HepG2 (cell line): Measurements from ENCODE around the gene C16orf95. TPM values are rescaled to one million over a fixed set of nuclear protein-coding genes. Genes with fewer than 3 reads are reported as not detected.

Experiments
- AHDC1 ChIP-seq: sonication (generic); formaldehyde crosslinking; IDR thresholded peaks from 2 replicates; pipeline ENCODE4 v1.5.1; 2020; ENCODE audit warnings: mild to moderate bottlenecking, missing genetic modification reagents, borderline replicate concordance
- IKZF4 ChIP-seq: sonication (generic); formaldehyde crosslinking; IDR thresholded peaks from 2 replicates; pipeline ENCODE4 v1.5.1; 2020; ENCODE audit warnings: borderline replicate concordance, mild to moderate bottlenecking, low read depth, missing genetic modification reagents; ENCODE audit errors: not compliant biosample characterization
- SMC3 ChIP-seq: IDR thresholded peaks from 2 replicates; pipeline ENCODE4 v1.6.1; 2011; ENCODE audit warnings: low read length, improper control_type of control experiment
- SRSF1 ChIP-seq: fragments of 200-400 bp; formaldehyde crosslinking; optimal IDR thresholded peaks from 2 replicates; pipeline ENCODE3; 2017; ENCODE audit warnings: mild to moderate bottlenecking, low read depth, low read length, moderate library complexity
- ZFAT ChIP-seq: sonication (generic); formaldehyde crosslinking; conservative IDR thresholded peaks from 2 replicates; pipeline ENCODE4 v1.8.1; 2023; ENCODE audit warnings: missing genetic modification reagents, inconsistent platforms
- ZNF296 ChIP-seq: sonication (generic); formaldehyde crosslinking; conservative IDR thresholded peaks from 2 replicates; pipeline ENCODE4 v1.5.0; 2020; ENCODE audit warnings: mild to moderate bottlenecking, missing genetic modification reagents
- ZNF564 ChIP-seq: sonication (generic); formaldehyde crosslinking; IDR thresholded peaks from 2 replicates; pipeline ENCODE4 v1.8.1; 2023; ENCODE audit warnings: mild to moderate bottlenecking, missing genetic modification reagents
- ZNF674 ChIP-seq: sonication (generic); formaldehyde crosslinking; IDR thresholded peaks from 2 replicates; pipeline ENCODE4 v1.5.0; 2020; ENCODE audit warnings: low read depth, mild to moderate bottlenecking, missing genetic modification reagents
- polyA plus RNA-seq, 8 experiments: library from polyadenylated mRNA; depleted of rRNA in 3 of 8; stranded (reverse) in 7 of 8; unstranded in 1 of 8; fragments of >200 nt; fragmentation: Illumina TruSeq in 4 of 8; extraction: Trizol in 4 of 8; gene quantifications; 2 replicates each; pipeline versions ENCODE4 v1.2.1 to v1.2.3, GENCODE V29; 2011 to 2016; ENCODE audit warnings: low read depth in 4 of 8, missing spikeins in 1 of 8, mixed read lengths in 1 of 8; ENCODE audit not compliant: insufficient read depth in 1 of 8
- total RNA-seq, 5 experiments: library from RNA; depleted of rRNA; stranded (reverse); fragments of >200 nt; fragmentation: Illumina TruSeq; extraction: Trizol; gene quantifications; 2 replicates each; pipeline ENCODE4 v1.2.3, GENCODE V29; 2016; ENCODE audit warnings: low read depth in 1 of 5
- TF ChIP-seq, protein P1 (sequence below): sonication (generic); formaldehyde crosslinking; IDR thresholded peaks from 2 replicates; pipeline ENCODE4 v1.5.1; 2020; ENCODE audit warnings: missing genetic modification reagents, mild to moderate bottlenecking, borderline replicate concordance
- TF ChIP-seq, protein P2 (sequence below): sonication (generic); formaldehyde crosslinking; IDR thresholded peaks from 2 replicates; pipeline ENCODE4 v1.8.1; 2022; ENCODE audit warnings: mild to moderate bottlenecking, missing genetic modification reagents
- TF ChIP-seq, protein P3 (sequence below), 2 experiments: sonication (generic) in 1 of 2; formaldehyde crosslinking in 1 of 2; IDR thresholded peaks; 2 replicates each; pipeline versions ENCODE4 v1.4.0 to v1.6.1; 2016 to 2020; ENCODE audit warnings: borderline replicate concordance in 1 of 2, low read depth in 1 of 2, mild to moderate bottlenecking in 1 of 2, missing genetic modification reagents in 1 of 2
- TF ChIP-seq, protein P4 (sequence below): sonication (generic); formaldehyde crosslinking; IDR thresholded peaks from 2 replicates; pipeline ENCODE4 v1.5.0; 2020; ENCODE audit warnings: missing genetic modification reagents

The C16orf95 gene
- total and polyA plus RNA-seq, 2 of the 13 experiments (the other 11 are each of a cell fraction or from before 2014, with no cell fraction given) = 2.8 to 8.6 TPM

DNA sequence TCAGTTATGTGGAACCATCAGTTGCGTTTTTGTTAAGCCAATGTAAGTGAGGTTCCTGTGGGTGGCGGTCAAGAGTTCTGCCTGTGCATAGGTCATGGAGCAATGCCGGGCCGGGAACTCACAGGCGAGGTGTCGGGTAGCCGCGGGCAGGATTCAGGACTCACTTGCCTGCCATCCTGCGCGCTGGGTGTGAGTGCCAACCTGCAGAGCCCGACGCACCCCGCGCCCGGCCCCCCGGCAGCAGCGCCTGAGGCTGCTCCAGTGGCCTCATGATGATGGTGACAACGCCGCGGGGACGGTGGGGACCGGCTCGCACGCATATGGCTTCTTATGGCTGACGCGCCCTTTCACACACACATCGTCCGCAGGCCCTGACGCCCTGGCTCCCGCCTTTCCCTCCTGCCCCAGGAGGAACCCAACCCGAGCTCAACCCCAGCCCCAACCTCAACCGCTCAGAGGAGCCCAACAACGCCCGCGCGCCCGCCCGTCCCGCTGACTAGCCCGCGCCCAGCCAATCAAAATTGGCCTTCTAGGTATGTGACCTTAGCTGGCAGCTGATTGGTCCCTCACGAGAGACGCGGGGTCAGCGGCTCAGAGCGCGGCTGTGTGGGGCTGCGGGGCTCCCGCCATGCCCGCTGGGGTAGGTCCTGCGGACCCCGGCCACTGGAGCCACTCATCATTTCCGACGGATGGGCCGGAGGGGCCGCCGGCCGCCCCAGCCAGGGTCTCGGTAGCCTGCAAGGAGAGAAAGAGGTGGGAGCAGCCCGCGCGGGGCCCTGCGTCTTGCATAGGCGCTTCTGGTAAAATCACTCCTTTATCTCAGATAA is at the start of gene C16orf95 (continued):
- TF ChIP-seq, protein P1, sequence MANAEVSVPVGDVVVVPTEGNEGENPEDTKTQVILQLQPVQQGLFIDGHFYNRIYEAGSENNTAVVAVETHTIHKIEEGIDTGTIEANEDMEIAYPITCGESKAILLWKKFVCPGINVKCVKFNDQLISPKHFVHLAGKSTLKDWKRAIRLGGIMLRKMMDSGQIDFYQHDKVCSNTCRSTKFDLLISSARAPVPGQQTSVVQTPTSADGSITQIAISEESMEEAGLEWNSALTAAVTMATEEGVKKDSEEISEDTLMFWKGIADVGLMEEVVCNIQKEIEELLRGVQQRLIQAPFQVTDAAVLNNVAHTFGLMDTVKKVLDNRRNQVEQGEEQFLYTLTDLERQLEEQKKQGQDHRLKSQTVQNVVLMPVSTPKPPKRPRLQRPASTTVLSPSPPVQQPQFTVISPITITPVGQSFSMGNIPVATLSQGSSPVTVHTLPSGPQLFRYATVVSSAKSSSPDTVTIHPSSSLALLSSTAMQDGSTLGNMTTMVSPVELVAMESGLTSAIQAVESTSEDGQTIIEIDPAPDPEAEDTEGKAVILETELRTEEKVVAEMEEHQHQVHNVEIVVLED = peak; percentile 89
- TF ChIP-seq ZNF674 (CRISPR knock-in tag) (no peak; the same call in 1 of the 2 replicates), ZNF296 (no peak; the same call in 1 of the 2 replicates), IKZF4 (CRISPR knock-in tag) (peak; percentile 62), SMC3 (peak; percentile 60), ZNF564 (CRISPR knock-in tag) (peak; percentile 88), SRSF1 (peak; percentile 93), ZFAT (0 out of 2 replicates have a peak, but pooled peaks have one; percentile 64), AHDC1 (CRISPR knock-in tag) (peak; percentile 84)
- TF ChIP-seq, protein P2, sequence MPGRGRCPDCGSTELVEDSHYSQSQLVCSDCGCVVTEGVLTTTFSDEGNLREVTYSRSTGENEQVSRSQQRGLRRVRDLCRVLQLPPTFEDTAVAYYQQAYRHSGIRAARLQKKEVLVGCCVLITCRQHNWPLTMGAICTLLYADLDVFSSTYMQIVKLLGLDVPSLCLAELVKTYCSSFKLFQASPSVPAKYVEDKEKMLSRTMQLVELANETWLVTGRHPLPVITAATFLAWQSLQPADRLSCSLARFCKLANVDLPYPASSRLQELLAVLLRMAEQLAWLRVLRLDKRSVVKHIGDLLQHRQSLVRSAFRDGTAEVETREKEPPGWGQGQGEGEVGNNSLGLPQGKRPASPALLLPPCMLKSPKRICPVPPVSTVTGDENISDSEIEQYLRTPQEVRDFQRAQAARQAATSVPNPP (CRISPR knock-in tag) = 0 out of 2 replicates have a peak, but pooled peaks have one; percentile 67
- TF ChIP-seq, protein P3, sequence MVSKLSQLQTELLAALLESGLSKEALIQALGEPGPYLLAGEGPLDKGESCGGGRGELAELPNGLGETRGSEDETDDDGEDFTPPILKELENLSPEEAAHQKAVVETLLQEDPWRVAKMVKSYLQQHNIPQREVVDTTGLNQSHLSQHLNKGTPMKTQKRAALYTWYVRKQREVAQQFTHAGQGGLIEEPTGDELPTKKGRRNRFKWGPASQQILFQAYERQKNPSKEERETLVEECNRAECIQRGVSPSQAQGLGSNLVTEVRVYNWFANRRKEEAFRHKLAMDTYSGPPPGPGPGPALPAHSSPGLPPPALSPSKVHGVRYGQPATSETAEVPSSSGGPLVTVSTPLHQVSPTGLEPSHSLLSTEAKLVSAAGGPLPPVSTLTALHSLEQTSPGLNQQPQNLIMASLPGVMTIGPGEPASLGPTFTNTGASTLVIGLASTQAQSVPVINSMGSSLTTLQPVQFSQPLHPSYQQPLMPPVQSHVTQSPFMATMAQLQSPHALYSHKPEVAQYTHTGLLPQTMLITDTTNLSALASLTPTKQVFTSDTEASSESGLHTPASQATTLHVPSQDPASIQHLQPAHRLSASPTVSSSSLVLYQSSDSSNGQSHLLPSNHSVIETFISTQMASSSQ (IDR thresholded peaks at IDR 0.05; ENCODE audit: low read depth) = no peak
- TF ChIP-seq, protein P3 (CRISPR knock-in tag; IDR thresholded peaks at IDR 0.05; ENCODE audit: borderline replicate concordance) = peak; percentile 70; the same call in 1 of the 2 replicates
- TF ChIP-seq, protein P4, sequence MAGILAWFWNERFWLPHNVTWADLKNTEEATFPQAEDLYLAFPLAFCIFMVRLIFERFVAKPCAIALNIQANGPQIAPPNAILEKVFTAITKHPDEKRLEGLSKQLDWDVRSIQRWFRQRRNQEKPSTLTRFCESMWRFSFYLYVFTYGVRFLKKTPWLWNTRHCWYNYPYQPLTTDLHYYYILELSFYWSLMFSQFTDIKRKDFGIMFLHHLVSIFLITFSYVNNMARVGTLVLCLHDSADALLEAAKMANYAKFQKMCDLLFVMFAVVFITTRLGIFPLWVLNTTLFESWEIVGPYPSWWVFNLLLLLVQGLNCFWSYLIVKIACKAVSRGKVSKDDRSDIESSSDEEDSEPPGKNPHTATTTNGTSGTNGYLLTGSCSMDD (CRISPR knock-in tag) = no peak
